ENCODE data around the gene PDZD4.

DNA sequence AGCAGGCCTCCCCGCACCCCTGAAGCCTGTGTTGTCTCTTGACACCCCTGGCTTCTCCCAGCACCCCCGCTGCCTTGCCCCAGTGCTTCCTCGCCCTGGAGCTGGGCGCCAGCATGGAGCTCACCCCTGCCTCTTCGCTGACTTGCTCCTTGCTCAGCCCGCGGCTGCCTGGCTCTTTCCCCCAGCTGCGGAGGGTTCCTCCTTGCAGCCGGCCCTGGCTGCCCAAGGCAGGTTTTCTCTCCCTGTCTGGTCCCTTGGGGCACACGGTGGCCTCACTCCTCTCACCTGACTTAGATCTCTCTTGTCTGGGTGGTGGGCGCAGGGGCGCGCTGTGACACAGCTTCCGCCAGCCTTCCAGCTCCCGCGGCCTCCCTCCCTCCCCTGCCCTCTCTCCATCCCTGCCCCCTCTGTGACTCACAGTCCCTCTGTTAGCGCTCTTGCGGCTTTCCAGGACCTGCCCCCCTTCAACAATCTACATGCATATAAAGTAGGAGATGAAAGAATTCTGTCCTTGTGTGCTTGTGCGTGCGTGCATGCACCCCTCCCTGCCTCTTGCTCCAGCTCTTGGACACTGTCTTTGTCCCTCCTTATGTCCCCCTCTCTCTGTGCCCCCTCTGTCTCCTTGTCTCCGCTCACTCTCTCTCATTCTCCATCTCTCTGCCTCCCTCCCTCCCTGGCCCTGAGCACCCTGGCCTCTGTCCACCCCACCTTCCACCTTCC is 64.1 kb downstream of the PDZD4 start:
- no peak; the same call in 1 of the 2 replicates for TF ChIP-seq JUND (IDR thresholded peaks at IDR 0.05)
- TF ChIP-seq, protein P1, sequence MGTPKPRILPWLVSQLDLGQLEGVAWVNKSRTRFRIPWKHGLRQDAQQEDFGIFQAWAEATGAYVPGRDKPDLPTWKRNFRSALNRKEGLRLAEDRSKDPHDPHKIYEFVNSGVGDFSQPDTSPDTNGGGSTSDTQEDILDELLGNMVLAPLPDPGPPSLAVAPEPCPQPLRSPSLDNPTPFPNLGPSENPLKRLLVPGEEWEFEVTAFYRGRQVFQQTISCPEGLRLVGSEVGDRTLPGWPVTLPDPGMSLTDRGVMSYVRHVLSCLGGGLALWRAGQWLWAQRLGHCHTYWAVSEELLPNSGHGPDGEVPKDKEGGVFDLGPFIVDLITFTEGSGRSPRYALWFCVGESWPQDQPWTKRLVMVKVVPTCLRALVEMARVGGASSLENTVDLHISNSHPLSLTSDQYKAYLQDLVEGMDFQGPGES (IDR thresholded peaks at IDR 0.05; ENCODE audit: low read depth, low read length): no peak
- TF ChIP-seq FOXM1 (IDR thresholded peaks at IDR 0.05; ENCODE audit: low read depth): no peak
- TF ChIP-seq, protein P2, sequence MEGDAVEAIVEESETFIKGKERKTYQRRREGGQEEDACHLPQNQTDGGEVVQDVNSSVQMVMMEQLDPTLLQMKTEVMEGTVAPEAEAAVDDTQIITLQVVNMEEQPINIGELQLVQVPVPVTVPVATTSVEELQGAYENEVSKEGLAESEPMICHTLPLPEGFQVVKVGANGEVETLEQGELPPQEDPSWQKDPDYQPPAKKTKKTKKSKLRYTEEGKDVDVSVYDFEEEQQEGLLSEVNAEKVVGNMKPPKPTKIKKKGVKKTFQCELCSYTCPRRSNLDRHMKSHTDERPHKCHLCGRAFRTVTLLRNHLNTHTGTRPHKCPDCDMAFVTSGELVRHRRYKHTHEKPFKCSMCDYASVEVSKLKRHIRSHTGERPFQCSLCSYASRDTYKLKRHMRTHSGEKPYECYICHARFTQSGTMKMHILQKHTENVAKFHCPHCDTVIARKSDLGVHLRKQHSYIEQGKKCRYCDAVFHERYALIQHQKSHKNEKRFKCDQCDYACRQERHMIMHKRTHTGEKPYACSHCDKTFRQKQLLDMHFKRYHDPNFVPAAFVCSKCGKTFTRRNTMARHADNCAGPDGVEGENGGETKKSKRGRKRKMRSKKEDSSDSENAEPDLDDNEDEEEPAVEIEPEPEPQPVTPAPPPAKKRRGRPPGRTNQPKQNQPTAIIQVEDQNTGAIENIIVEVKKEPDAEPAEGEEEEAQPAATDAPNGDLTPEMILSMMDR (IDR thresholded peaks at IDR 0.05): no peak
- TF ChIP-seq POLR2AphosphoS5 (IDR thresholded peaks at IDR 0.05; ENCODE audit: low read depth, low read length): no peak
- TF ChIP-seq, protein P3, sequence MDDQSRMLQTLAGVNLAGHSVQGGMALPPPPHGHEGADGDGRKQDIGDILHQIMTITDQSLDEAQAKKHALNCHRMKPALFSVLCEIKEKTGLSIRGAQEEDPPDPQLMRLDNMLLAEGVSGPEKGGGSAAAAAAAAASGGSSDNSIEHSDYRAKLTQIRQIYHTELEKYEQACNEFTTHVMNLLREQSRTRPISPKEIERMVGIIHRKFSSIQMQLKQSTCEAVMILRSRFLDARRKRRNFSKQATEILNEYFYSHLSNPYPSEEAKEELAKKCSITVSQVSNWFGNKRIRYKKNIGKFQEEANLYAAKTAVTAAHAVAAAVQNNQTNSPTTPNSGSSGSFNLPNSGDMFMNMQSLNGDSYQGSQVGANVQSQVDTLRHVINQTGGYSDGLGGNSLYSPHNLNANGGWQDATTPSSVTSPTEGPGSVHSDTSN (IDR thresholded peaks at IDR 0.05): no peak
